ENCODE data around the gene HOOK2. TPM values are rescaled to one million over a fixed set of nuclear protein-coding genes. Genes with fewer than 3 reads are reported as not detected.
A peak's percentile ranks its signal among the peaks of the same experiment; 100 is the strongest.

HOOK2 gene
- total and polyA plus RNA-seq, 2 of the 13 experiments (the other 11 are each of a cell fraction or from before 2014, with no cell fraction given), result 9.2 to 12.9 TPM

DNA sequence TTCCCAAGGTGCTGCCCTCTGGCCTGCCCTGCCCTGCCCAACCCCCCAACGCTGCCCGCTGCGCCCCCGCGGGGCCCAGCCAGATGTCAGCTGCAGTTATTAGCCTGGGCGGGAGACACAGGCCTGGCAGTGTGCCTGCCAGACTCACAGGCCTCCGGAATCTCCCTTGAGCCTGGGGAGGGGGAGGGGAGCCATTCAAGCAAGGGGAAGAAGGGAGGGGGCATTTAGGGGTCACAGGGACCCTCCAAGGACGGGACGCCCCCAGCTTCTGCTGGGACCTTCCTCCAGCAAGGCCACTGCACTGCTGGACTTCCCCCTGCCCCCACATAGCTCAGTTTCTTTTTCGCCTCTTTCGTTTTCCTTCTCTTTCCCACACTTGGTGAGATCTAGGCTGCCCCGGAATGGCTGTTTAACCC is 13.3 kb upstream of the HOOK2 start (continued):
- TF ChIP-seq, protein P1, sequence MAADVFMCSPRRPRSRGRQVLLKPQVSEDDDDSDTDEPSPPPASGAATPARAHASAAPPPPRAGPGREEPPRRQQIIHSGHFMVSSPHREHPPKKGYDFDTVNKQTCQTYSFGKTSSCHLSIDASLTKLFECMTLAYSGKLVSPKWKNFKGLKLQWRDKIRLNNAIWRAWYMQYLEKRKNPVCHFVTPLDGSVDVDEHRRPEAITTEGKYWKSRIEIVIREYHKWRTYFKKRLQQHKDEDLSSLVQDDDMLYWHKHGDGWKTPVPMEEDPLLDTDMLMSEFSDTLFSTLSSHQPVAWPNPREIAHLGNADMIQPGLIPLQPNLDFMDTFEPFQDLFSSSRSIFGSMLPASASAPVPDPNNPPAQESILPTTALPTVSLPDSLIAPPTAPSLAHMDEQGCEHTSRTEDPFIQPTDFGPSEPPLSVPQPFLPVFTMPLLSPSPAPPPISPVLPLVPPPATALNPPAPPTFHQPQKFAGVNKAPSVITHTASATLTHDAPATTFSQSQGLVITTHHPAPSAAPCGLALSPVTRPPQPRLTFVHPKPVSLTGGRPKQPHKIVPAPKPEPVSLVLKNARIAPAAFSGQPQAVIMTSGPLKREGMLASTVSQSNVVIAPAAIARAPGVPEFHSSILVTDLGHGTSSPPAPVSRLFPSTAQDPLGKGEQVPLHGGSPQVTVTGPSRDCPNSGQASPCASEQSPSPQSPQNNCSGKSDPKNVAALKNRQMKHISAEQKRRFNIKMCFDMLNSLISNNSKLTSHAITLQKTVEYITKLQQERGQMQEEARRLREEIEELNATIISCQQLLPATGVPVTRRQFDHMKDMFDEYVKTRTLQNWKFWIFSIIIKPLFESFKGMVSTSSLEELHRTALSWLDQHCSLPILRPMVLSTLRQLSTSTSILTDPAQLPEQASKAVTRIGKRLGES (CRISPR knock-in tag; IDR thresholded peaks at IDR 0.05; ENCODE audit: borderline replicate concordance), result no peak
- TF ChIP-seq RARG (CRISPR knock-in tag; IDR thresholded peaks at IDR 0.05; ENCODE audit: low read depth) (no peak), IRX3 (CRISPR knock-in tag; IDR thresholded peaks at IDR 0.05; ENCODE audit: borderline replicate concordance, low read depth) (no peak), ZNF10 (CRISPR knock-in tag; IDR thresholded peaks at IDR 0.05; ENCODE audit: borderline replicate concordance, low read depth) (no peak), GATA4 (IDR thresholded peaks at IDR 0.05; ENCODE audit: borderline replicate concordance, low read depth) (no peak), EP300 (IDR thresholded peaks at IDR 0.05; ENCODE audit: low read depth in 2 of 2, low read length in 2 of 2) (peak in 1 of 2 experiments; percentile 26; a peak in 1 of 4 replicates), EP300 (CRISPR knock-in tag; IDR thresholded peaks at IDR 0.05; ENCODE audit: borderline replicate concordance) (no peak), SMARCE1 (IDR thresholded peaks at IDR 0.05; ENCODE audit: borderline replicate concordance) (no peak), GABPA (IDR thresholded peaks at IDR 0.05; ENCODE audit: low read depth, low read length) (no peak), GABPA (CRISPR knock-in tag; IDR thresholded peaks at IDR 0.05; ENCODE audit: low read depth) (no peak), ZNF678 (CRISPR knock-in tag; IDR thresholded peaks at IDR 0.05) (no peak), SMARCC2 (IDR thresholded peaks at IDR 0.05) (no peak), KLF6 (CRISPR knock-in tag; IDR thresholded peaks at IDR 0.05) (no peak), RBM22 (optimal IDR thresholded peaks at IDR 0.05; ENCODE audit: low read length) (no peak), RXRB (CRISPR knock-in tag; IDR thresholded peaks at IDR 0.05; ENCODE audit: borderline replicate concordance) (no peak), ZNF460 (CRISPR knock-in tag; IDR thresholded peaks at IDR 0.05; ENCODE audit: borderline replicate concordance) (no peak), ZNF264 (CRISPR knock-in tag; IDR thresholded peaks at IDR 0.05) (no peak)
- TF ChIP-seq, protein P2, sequence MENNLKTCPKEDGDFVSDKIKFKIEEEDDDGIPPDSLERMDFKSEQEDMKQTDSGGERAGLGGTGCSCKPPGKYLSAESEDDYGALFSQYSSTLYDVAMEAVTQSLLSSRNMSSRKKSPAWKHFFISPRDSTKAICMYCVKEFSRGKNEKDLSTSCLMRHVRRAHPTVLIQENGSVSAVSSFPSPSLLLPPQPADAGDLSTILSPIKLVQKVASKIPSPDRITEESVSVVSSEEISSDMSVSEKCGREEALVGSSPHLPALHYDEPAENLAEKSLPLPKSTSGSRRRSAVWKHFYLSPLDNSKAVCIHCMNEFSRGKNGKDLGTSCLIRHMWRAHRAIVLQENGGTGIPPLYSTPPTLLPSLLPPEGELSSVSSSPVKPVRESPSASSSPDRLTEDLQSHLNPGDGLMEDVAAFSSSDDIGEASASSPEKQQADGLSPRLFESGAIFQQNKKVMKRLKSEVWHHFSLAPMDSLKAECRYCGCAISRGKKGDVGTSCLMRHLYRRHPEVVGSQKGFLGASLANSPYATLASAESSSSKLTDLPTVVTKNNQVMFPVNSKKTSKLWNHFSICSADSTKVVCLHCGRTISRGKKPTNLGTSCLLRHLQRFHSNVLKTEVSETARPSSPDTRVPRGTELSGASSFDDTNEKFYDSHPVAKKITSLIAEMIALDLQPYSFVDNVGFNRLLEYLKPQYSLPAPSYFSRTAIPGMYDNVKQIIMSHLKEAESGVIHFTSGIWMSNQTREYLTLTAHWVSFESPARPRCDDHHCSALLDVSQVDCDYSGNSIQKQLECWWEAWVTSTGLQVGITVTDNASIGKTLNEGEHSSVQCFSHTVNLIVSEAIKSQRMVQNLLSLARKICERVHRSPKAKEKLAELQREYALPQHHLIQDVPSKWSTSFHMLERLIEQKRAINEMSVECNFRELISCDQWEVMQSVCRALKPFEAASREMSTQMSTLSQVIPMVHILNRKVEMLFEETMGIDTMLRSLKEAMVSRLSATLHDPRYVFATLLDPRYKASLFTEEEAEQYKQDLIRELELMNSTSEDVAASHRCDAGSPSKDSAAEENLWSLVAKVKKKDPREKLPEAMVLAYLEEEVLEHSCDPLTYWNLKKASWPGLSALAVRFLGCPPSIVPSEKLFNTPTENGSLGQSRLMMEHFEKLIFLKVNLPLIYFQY (CRISPR knock-in tag; IDR thresholded peaks at IDR 0.05; ENCODE audit: borderline replicate concordance), result no peak
- TF ChIP-seq, protein P3, sequence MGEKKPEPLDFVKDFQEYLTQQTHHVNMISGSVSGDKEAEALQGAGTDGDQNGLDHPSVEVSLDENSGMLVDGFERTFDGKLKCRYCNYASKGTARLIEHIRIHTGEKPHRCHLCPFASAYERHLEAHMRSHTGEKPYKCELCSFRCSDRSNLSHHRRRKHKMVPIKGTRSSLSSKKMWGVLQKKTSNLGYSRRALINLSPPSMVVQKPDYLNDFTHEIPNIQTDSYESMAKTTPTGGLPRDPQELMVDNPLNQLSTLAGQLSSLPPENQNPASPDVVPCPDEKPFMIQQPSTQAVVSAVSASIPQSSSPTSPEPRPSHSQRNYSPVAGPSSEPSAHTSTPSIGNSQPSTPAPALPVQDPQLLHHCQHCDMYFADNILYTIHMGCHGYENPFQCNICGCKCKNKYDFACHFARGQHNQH (CRISPR knock-in tag; IDR thresholded peaks at IDR 0.05), result no peak
- TF ChIP-seq, protein P4, sequence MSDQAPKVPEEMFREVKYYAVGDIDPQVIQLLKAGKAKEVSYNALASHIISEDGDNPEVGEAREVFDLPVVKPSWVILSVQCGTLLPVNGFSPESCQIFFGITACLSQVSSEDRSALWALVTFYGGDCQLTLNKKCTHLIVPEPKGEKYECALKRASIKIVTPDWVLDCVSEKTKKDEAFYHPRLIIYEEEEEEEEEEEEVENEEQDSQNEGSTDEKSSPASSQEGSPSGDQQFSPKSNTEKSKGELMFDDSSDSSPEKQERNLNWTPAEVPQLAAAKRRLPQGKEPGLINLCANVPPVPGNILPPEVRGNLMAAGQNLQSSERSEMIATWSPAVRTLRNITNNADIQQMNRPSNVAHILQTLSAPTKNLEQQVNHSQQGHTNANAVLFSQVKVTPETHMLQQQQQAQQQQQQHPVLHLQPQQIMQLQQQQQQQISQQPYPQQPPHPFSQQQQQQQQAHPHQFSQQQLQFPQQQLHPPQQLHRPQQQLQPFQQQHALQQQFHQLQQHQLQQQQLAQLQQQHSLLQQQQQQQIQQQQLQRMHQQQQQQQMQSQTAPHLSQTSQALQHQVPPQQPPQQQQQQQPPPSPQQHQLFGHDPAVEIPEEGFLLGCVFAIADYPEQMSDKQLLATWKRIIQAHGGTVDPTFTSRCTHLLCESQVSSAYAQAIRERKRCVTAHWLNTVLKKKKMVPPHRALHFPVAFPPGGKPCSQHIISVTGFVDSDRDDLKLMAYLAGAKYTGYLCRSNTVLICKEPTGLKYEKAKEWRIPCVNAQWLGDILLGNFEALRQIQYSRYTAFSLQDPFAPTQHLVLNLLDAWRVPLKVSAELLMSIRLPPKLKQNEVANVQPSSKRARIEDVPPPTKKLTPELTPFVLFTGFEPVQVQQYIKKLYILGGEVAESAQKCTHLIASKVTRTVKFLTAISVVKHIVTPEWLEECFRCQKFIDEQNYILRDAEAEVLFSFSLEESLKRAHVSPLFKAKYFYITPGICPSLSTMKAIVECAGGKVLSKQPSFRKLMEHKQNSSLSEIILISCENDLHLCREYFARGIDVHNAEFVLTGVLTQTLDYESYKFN (CRISPR knock-in tag; conservative IDR thresholded peaks at IDR 0.05), result peak; percentile 46

All from HepG2 (cell line).